Keratinocyte (primary cell): ENCODE measurements around the gene RRP1B. TPM values are rescaled to one million over a fixed set of nuclear protein-coding genes. Genes with fewer than 3 reads are reported as not detected.

Experiments
- DNase-seq: peaks from one replicate; pipeline ENCODE4 v3.0.0-alpha.2; 2011; ENCODE audit warnings: low read depth, missing footprints, low spot score
- FAIRE-seq: peaks from 2 replicates; lab custom pipeline; 2011; peaks lifted over from hg19 to GRCh38; lab: Jason Lieb, UNC
- H2AFZ ChIP-seq: 2 replicates; pipeline ENCODE4 v1.6.0; 2012; ENCODE audit warnings: low read length, control low read depth, inconsistent platforms; ENCODE audit not compliant: control insufficient read depth
- H3K27ac ChIP-seq: 2 replicates; pipeline ENCODE4 v1.5.1; 2011; ENCODE audit warnings: low read length; ENCODE audit not compliant: control insufficient read depth, insufficient read depth
- H3K27me3 ChIP-seq: 3 replicates; pipeline ENCODE4 v1.6.0; 2011; ENCODE audit warnings: low read length; ENCODE audit not compliant: control insufficient read depth, insufficient read depth; ENCODE audit errors: extremely low read depth
- H3K36me3 ChIP-seq, 2 experiments: 2 replicates in 1 of 2; 3 replicates in 1 of 2; pipeline ENCODE4 v1.5.1; 2011; ENCODE audit warnings: low read length in 2 of 2, mild to moderate bottlenecking in 1 of 2; ENCODE audit not compliant: control insufficient read depth in 2 of 2, insufficient read depth in 2 of 2; ENCODE audit errors: extremely low read depth in 1 of 2
- H3K4me1 ChIP-seq: 3 replicates; pipeline ENCODE4 v1.5.1; 2011; ENCODE audit warnings: low read length; ENCODE audit not compliant: control insufficient read depth, insufficient read depth; ENCODE audit errors: extremely low read depth
- H3K4me2 ChIP-seq: 3 replicates; pipeline ENCODE4 v1.6.0; 2011; ENCODE audit warnings: low read depth, low read length; ENCODE audit not compliant: control insufficient read depth, insufficient read depth; ENCODE audit errors: extremely low read depth
- H3K4me3 ChIP-seq, 3 experiments: fragments of 200-600 bp in 1 of 3; sonication (generic) in 1 of 3; 2 replicates in 2 of 3; 3 replicates in 1 of 3; pipeline ENCODE4 v1.5.1; 2011 to 2016; ENCODE audit warnings: low read length in 3 of 3, mild to moderate bottlenecking in 3 of 3, control low read depth in 2 of 3, inconsistent platforms in 1 of 3, low read depth in 1 of 3, mixed read lengths in 1 of 3, mixed run types in 1 of 3, moderate library complexity in 1 of 3; ENCODE audit not compliant: control insufficient read depth in 2 of 3, insufficient read depth in 2 of 3; ENCODE audit errors: extremely low read depth in 1 of 3
- H3K79me2 ChIP-seq: 2 replicates; pipeline ENCODE4 v1.6.0; 2012; ENCODE audit warnings: low read length; ENCODE audit not compliant: control insufficient read depth, insufficient read depth
- H3K9ac ChIP-seq: 3 replicates; pipeline ENCODE4 v1.6.0; 2011; ENCODE audit warnings: low read length; ENCODE audit not compliant: control insufficient read depth, insufficient read depth; ENCODE audit errors: extremely low read depth
- H3K9me1 ChIP-seq: 3 replicates; pipeline ENCODE4 v1.6.0; 2011; ENCODE audit warnings: low read length; ENCODE audit not compliant: control insufficient read depth, insufficient read depth; ENCODE audit errors: extremely low read depth
- H3K9me3 ChIP-seq: 2 replicates; pipeline ENCODE4 v1.5.1; 2012; ENCODE audit warnings: low read depth, low read length; ENCODE audit not compliant: control insufficient read depth
- H4K20me1 ChIP-seq: 3 replicates; pipeline ENCODE4 v1.6.0; 2011; ENCODE audit warnings: low read length; ENCODE audit not compliant: control insufficient read depth, insufficient read depth; ENCODE audit errors: extremely low read depth
- CTCF ChIP-seq, 3 experiments: IDR thresholded peaks in 1 of 3; conservative IDR thresholded peaks in 1 of 3; optimal IDR thresholded peaks in 1 of 3; 2 replicates in 2 of 3; 3 replicates in 1 of 3; pipeline versions ENCODE3 to v1.5.1; 2011; ENCODE audit warnings: low read length in 3 of 3, mild to moderate bottlenecking in 3 of 3, moderate library complexity in 2 of 3, control low read depth in 1 of 3, inconsistent platforms in 1 of 3; ENCODE audit not compliant: insufficient read depth in 2 of 3; ENCODE audit errors: extremely low read depth in 1 of 3
- EZH2 ChIP-seq: IDR thresholded peaks from one replicate; pipeline ENCODE4 v1.6.1; 2012; ENCODE audit warnings: inconsistent platforms, mild to moderate bottlenecking, low read length, moderate library complexity
- dilution Hi-C: fragments of 300-500 bp; cut with MboI; formaldehyde crosslinking; loops from one replicate; pipeline ENCODE4 v1.7.0; 2020; ENCODE audit warnings: low sequenced_read_pairs; ENCODE audit not compliant: extremely low pct_ligation_motif_present
- polyA plus RNA-seq, 5 experiments: library from polyadenylated mRNA; depleted of rRNA in 3 of 5; stranded (reverse) in 3 of 5; stranded (forward) in 1 of 5; unstranded in 1 of 5; fragments of >200 nt; gene quantifications; 1 replicate in 1 of 5; 2 replicates in 3 of 5; 3 replicates in 1 of 5; pipeline versions ENCODE4 v1.2.1 to v1.2.3, GENCODE V29; 2011 to 2012; ENCODE audit warnings: missing spikeins in 2 of 5, low read depth in 1 of 5, low replicate concordance in 1 of 5

RRP1B gene
- polyA plus RNA-seq, 1 donor (not counting 4 experiments of a cell fraction or from before 2014, with no cell fraction given), result 19.8 TPM

GRCh38 chr21:43733529-43734071 lies 74.2 kb downstream of the RRP1B start:
- H3K27ac ChIP-seq, result peak overlapping the region; percentile 42
- H4K20me1 ChIP-seq, result peaks cover 16% of the 10 kb centered on the region
- peak overlapping the region; percentile 45 for H3K4me2 ChIP-seq
- peaks cover 18% of the 10 kb centered on the region for H3K4me1 ChIP-seq
- H3K4me3 ChIP-seq, result no peak overlapping the region
- dilution Hi-C loops, result no loop called here
- peaks cover 79% of the 10 kb centered on the region for H3K79me2 ChIP-seq
- H3K27me3 ChIP-seq, result no peaks in the 10 kb centered on the region
- H3K9ac ChIP-seq, result peak overlapping the region; percentile 50
- H3K36me3 ChIP-seq, result peaks cover 19 to 42% of the 10 kb centered on the region in 2 experiments
- no peak for TF ChIP-seq EZH2
- FAIRE-seq (no peak), DNase-seq (no peak)
- H3K9me3 ChIP-seq, result peaks cover 2% of the 10 kb centered on the region
- no peak overlapping the region for H2AFZ ChIP-seq
- peaks cover 6% of the 10 kb centered on the region for H3K9me1 ChIP-seq

- dilution Hi-C loops, result no loop called here
- Histone ChIP-seq H3K4me3 (no peak overlapping the region), H3K27ac (peak overlapping the region; percentile 42), H2AFZ (no peak overlapping the region), H3K4me2 (peak overlapping the region; percentile 45), H3K79me2 (peaks cover 76% of the 10 kb centered on the region), H3K9me3 (peaks cover 2% of the 10 kb centered on the region), H3K4me1 (peaks cover 14% of the 10 kb centered on the region), H3K9me1 (peaks cover 4% of the 10 kb centered on the region), H3K9ac (peak overlapping the region; percentile 50), H3K27me3 (no peaks in the 10 kb centered on the region), H3K36me3 (peaks cover 19 to 39% of the 10 kb centered on the region in 2 experiments), H4K20me1 (peaks cover 16% of the 10 kb centered on the region)
- DNase-seq (no peak), FAIRE-seq (peak; percentile 23)
- TF ChIP-seq CTCF (optimal IDR thresholded peaks at IDR 0.05 in 1 of 3, IDR thresholded peaks at IDR 0.05 in 1 of 3, conservative IDR thresholded peaks at IDR 0.05 in 1 of 3; ENCODE audit: extremely low read depth in 1 of 3, insufficient read depth in 2 of 3, low read length in 3 of 3), result no peak
Measured at GRCh38 chr21:43734131-43734927, 75.0 kb downstream of the RRP1B start.
